GM23338 (cell line): ENCODE results near the gene HYAL1. TPM values are rescaled to one million over a fixed set of nuclear protein-coding genes. Genes with fewer than 3 reads are reported as not detected.

Source experiments
- CREB1 ChIP-seq: fragments of 250-450 bp; sonication (Bioruptor Pico); IDR thresholded peaks from 2 replicates; pipeline ENCODE4 v1.5.0; 2020; ENCODE audit warnings: low read depth, mild to moderate bottlenecking, moderate library complexity
- EZH2 ChIP-seq: fragments of 200-600 bp; sonication (generic); IDR thresholded peaks from one replicate; pipeline ENCODE4 v1.8.0; 2017; ENCODE audit warnings: antibody characterized with exemption, mild to moderate bottlenecking, low read depth; ENCODE audit not compliant: unreplicated experiment
- EZH2phosphoT487 ChIP-seq: fragments of 200-600 bp; sonication (generic); IDR thresholded peaks from one replicate; pipeline ENCODE4 v1.8.1; 2018; ENCODE audit warnings: antibody characterized with exemption; ENCODE audit not compliant: unreplicated experiment
- NANOG ChIP-seq: IDR thresholded peaks from 2 replicates; pipeline ENCODE4 v1.6.1; 2016; ENCODE audit warnings: antibody characterized with exemption, borderline replicate concordance
- REST ChIP-seq: IDR thresholded peaks from one replicate; pipeline ENCODE4 v1.6.1; 2018; ENCODE audit warnings: antibody characterized with exemption; ENCODE audit not compliant: unreplicated experiment
- ZNF114 ChIP-seq: fragments of 250-450 bp; sonication (Bioruptor Pico); IDR thresholded peaks from 2 replicates; pipeline ENCODE4 v1.5.0; 2020; ENCODE audit warnings: mild to moderate bottlenecking, moderate library complexity
- ZNF331 ChIP-seq: fragments of 250-450 bp; sonication (Bioruptor Pico); IDR thresholded peaks from 2 replicates; pipeline ENCODE4 v1.5.0; 2020; ENCODE audit warnings: low read depth, mild to moderate bottlenecking, moderate library complexity
- ZNF462 ChIP-seq: fragments of 250-450 bp; sonication (Bioruptor Pico); IDR thresholded peaks from 2 replicates; pipeline ENCODE4 v1.5.0; 2020; ENCODE audit warnings: mild to moderate bottlenecking, moderate library complexity
- polyA plus RNA-seq: library from polyadenylated mRNA; unstranded; fragments of >200 nt; fragmentation: Nextera tagmentation; extraction: Ambion mirVana; gene quantifications from 2 replicates; pipeline ENCODE4 v1.2.1, GENCODE V29; 2016
- total RNA-seq: library from RNA; depleted of rRNA; stranded (reverse); fragments of >200 nt; shearing (Covaris generic); gene quantifications from 2 replicates; pipeline ENCODE4 v1.2.3, GENCODE V29; 2014

Gene HYAL1
- total and polyA plus RNA-seq, 2 experiments from 2014 or later = 2.1 to 5.0 TPM

- TF ChIP-seq ZNF462 (no peak), ZNF114 (no peak), NANOG (no peak), EZH2 (no peak), EZH2phosphoT487 (no peak), REST (no peak), ZNF331 (CRISPR knock-in tag) (no peak), CREB1 (CRISPR knock-in tag) (no peak)
Observed at GRCh38 chr3:50334339-50335075, 31.1 kb upstream of the HYAL1 start (continued).
